Measurements from ENCODE around the gene TMEM63C. TPM values are rescaled to one million over a fixed set of nuclear protein-coding genes. Genes with fewer than 3 reads are reported as not detected.

Gene TMEM63C
- polyA plus RNA-seq, 1 donor from 2014 or later: 11.1 TPM

GRCh38 chr14:77251870-77252269, 70.3 kb downstream of the TMEM63C start:
- peaks cover under 1% of the 10 kb centered on the region for H3K36me3 ChIP-seq (ENCODE audit: insufficient read depth, low read length)
- H3K9ac ChIP-seq (ENCODE audit: low read length): no peak overlapping the region
- no peaks in the 10 kb centered on the region for H3K9me2 ChIP-seq (ENCODE audit: insufficient read depth, low read length)
- H3K4me2 ChIP-seq (ENCODE audit: low read length): no peak overlapping the region
- no peak overlapping the region for H3K4me3 ChIP-seq (ENCODE audit: low read length)
- H3K9me3 ChIP-seq (ENCODE audit: low read length): no peaks in the 10 kb centered on the region
- H3K27ac ChIP-seq (ENCODE audit: low read length): no peak overlapping the region
- no peaks in the 10 kb centered on the region for H4K20me1 ChIP-seq (ENCODE audit: insufficient read depth)
- no peaks in the 10 kb centered on the region for H3F3A ChIP-seq (ENCODE audit: insufficient read depth, low read length, poor library complexity, severe bottlenecking)
- no peak overlapping the region for H2AFZ ChIP-seq (ENCODE audit: low read depth, low read length)
- no peaks in the 10 kb centered on the region for H3K27me3 ChIP-seq (ENCODE audit: insufficient read depth, low read depth, low read length)
- no peak for TF ChIP-seq CTCF (IDR thresholded peaks at IDR 0.05; ENCODE audit: poor library complexity, severe bottlenecking)
- TF ChIP-seq SMC3 (conservative IDR thresholded peaks at IDR 0.05; ENCODE audit: poor library complexity): no peak
- TF ChIP-seq EZH2 (IDR thresholded peaks at IDR 0.05; ENCODE audit: borderline replicate concordance, insufficient read depth, low read length, poor library complexity, severe bottlenecking): no peak
- TF ChIP-seq, protein P1, sequence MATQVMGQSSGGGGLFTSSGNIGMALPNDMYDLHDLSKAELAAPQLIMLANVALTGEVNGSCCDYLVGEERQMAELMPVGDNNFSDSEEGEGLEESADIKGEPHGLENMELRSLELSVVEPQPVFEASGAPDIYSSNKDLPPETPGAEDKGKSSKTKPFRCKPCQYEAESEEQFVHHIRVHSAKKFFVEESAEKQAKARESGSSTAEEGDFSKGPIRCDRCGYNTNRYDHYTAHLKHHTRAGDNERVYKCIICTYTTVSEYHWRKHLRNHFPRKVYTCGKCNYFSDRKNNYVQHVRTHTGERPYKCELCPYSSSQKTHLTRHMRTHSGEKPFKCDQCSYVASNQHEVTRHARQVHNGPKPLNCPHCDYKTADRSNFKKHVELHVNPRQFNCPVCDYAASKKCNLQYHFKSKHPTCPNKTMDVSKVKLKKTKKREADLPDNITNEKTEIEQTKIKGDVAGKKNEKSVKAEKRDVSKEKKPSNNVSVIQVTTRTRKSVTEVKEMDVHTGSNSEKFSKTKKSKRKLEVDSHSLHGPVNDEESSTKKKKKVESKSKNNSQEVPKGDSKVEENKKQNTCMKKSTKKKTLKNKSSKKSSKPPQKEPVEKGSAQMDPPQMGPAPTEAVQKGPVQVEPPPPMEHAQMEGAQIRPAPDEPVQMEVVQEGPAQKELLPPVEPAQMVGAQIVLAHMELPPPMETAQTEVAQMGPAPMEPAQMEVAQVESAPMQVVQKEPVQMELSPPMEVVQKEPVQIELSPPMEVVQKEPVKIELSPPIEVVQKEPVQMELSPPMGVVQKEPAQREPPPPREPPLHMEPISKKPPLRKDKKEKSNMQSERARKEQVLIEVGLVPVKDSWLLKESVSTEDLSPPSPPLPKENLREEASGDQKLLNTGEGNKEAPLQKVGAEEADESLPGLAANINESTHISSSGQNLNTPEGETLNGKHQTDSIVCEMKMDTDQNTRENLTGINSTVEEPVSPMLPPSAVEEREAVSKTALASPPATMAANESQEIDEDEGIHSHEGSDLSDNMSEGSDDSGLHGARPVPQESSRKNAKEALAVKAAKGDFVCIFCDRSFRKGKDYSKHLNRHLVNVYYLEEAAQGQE (IDR thresholded peaks at IDR 0.05; ENCODE audit: borderline replicate concordance): no peak
- no peak for TF ChIP-seq POLR2AphosphoS5 (IDR thresholded peaks at IDR 0.05)
- TF ChIP-seq TAF1 (IDR thresholded peaks at IDR 0.05; ENCODE audit: low read depth): no peak
- no peak for TF ChIP-seq MXI1 (conservative IDR thresholded peaks at IDR 0.05; ENCODE audit: poor library complexity, severe bottlenecking)
- TF ChIP-seq EP300 (conservative IDR thresholded peaks at IDR 0.05; ENCODE audit: poor library complexity, severe bottlenecking): no peak
- no peak for TF ChIP-seq RAD21 (conservative IDR thresholded peaks at IDR 0.05)
- H3K79me2 ChIP-seq (replicated peaks; ENCODE audit: insufficient read depth, low read length): no peaks in the 10 kb centered on the region

- H3K27me3 ChIP-seq (ENCODE audit: insufficient read depth, low read depth, low read length): no peaks in the 10 kb centered on the region
- H3K27ac ChIP-seq (ENCODE audit: low read length): no peak overlapping the region
- H3K9me2 ChIP-seq (ENCODE audit: insufficient read depth, low read length): no peaks in the 10 kb centered on the region
- H3K4me3 ChIP-seq (ENCODE audit: low read length): no peak overlapping the region
- H3K36me3 ChIP-seq (ENCODE audit: insufficient read depth, low read length): no peaks in the 10 kb centered on the region
- no peaks in the 10 kb centered on the region for H3K9me3 ChIP-seq (ENCODE audit: low read length)
- TF ChIP-seq TAF1 (IDR thresholded peaks at IDR 0.05; ENCODE audit: low read depth): no peak
- no peak for TF ChIP-seq RAD21 (conservative IDR thresholded peaks at IDR 0.05)
- TF ChIP-seq SMC3 (conservative IDR thresholded peaks at IDR 0.05; ENCODE audit: poor library complexity): no peak
- no peak for TF ChIP-seq CTCF (IDR thresholded peaks at IDR 0.05; ENCODE audit: poor library complexity, severe bottlenecking)
- TF ChIP-seq EZH2 (IDR thresholded peaks at IDR 0.05; ENCODE audit: borderline replicate concordance, insufficient read depth, low read length, poor library complexity, severe bottlenecking): no peak
- TF ChIP-seq MXI1 (conservative IDR thresholded peaks at IDR 0.05; ENCODE audit: poor library complexity, severe bottlenecking): no peak
- no peak for TF ChIP-seq POLR2AphosphoS5 (IDR thresholded peaks at IDR 0.05)
- TF ChIP-seq EP300 (conservative IDR thresholded peaks at IDR 0.05; ENCODE audit: poor library complexity, severe bottlenecking): no peak
- TF ChIP-seq, protein P1 (IDR thresholded peaks at IDR 0.05; ENCODE audit: borderline replicate concordance): no peak
- H3K79me2 ChIP-seq (replicated peaks; ENCODE audit: insufficient read depth, low read length): no peaks in the 10 kb centered on the region
- H4K20me1 ChIP-seq (ENCODE audit: insufficient read depth): no peaks in the 10 kb centered on the region
- no peak overlapping the region for H3K9ac ChIP-seq (ENCODE audit: low read length)
- H3F3A ChIP-seq (ENCODE audit: insufficient read depth, low read length, poor library complexity, severe bottlenecking): no peaks in the 10 kb centered on the region
- no peak overlapping the region for H3K4me2 ChIP-seq (ENCODE audit: low read length)
- H2AFZ ChIP-seq (ENCODE audit: low read depth, low read length): no peak overlapping the region
Observed at GRCh38 chr14:77253333-77254190, 72.0 kb downstream of the TMEM63C start.

All from neural cell (in vitro differentiated cells).